Endothelial cell of umbilical vein (primary cell): ENCODE data around the gene ZNF438. TPM values are rescaled to one million over a fixed set of nuclear protein-coding genes. Genes with fewer than 3 reads are reported as not detected.

Experiments
- BruUV-seq: library from RNA; stranded (reverse); fragments of 400-500 nt; replicated peaks from 2 replicates; lab custom pipeline; 2021; lab: Mats Ljungman, UMichigan
- CTCF ChIA-PET: fragments of 300-600, 350-600 bp; sonication (Branson Sonifier 250); formaldehyde crosslinking; loops from one replicate; lab custom pipeline; 2021; ENCODE audit warnings: antibody characterized with exemption, inconsistent platforms; lab: Charles Lee
- POLR2A ChIA-PET: fragments of 300-600, 350-600 bp; sonication (Branson Sonifier 250); formaldehyde crosslinking; loops from one replicate; lab custom pipeline; 2021; ENCODE audit warnings: antibody characterized with exemption, inconsistent platforms; lab: Charles Lee
- DNase-seq: peaks from one replicate; pipeline ENCODE4 v3.0.0-alpha.2; 2011; ENCODE audit warnings: low read depth, low spot score
- FAIRE-seq: peaks from 2 replicates; lab custom pipeline; 2011; peaks lifted over from hg19 to GRCh38; lab: Jason Lieb, UNC
- H2AFZ ChIP-seq: 2 replicates; pipeline ENCODE4 v1.6.0; 2012; ENCODE audit warnings: low read depth, low read length, control low read depth, inconsistent platforms
- H3K27ac ChIP-seq: 2 replicates; pipeline ENCODE4 v1.5.1; 2011; ENCODE audit warnings: low read depth, mild to moderate bottlenecking, control low read depth, low read length, moderate library complexity; ENCODE audit not compliant: insufficient read depth
- H3K27me3 ChIP-seq, 2 experiments: 2 replicates each; pipeline versions ENCODE4 v1.6.0 to v1.6.1; 2011; ENCODE audit warnings: low read length in 2 of 2, mixed read lengths in 1 of 2; ENCODE audit not compliant: control insufficient read depth in 2 of 2, insufficient read depth in 2 of 2
- H3K36me3 ChIP-seq, 2 experiments: 2 replicates in 1 of 2; 3 replicates in 1 of 2; pipeline ENCODE4 v1.5.1; 2011; ENCODE audit warnings: low read length in 2 of 2, mild to moderate bottlenecking in 1 of 2, moderate library complexity in 1 of 2; ENCODE audit not compliant: control insufficient read depth in 2 of 2, insufficient read depth in 2 of 2; ENCODE audit errors: extremely low read depth in 1 of 2
- H3K4me1 ChIP-seq: 3 replicates; pipeline ENCODE4 v1.5.1; 2011; ENCODE audit warnings: mild to moderate bottlenecking, low read length; ENCODE audit not compliant: control insufficient read depth, insufficient read depth; ENCODE audit errors: extremely low read depth
- H3K4me2 ChIP-seq: 2 replicates; pipeline ENCODE4 v1.6.1; 2011; ENCODE audit warnings: low read length, control low read depth, mixed read lengths; ENCODE audit not compliant: insufficient read depth
- H3K4me3 ChIP-seq, 3 experiments: fragments of 200-600 bp in 1 of 3; sonication (generic), shearing (Covaris generic) in 1 of 3; replicated peaks in 1 of 3; 2 replicates each; pipeline ENCODE4 v1.5.1; 2011 to 2016; ENCODE audit warnings: control low read depth in 3 of 3, low read length in 3 of 3, mild to moderate bottlenecking in 2 of 3, inconsistent platforms in 1 of 3, low read depth in 1 of 3, moderate library complexity in 1 of 3; ENCODE audit not compliant: insufficient read depth in 1 of 3
- H3K79me2 ChIP-seq: 2 replicates; pipeline ENCODE4 v1.6.0; 2012; ENCODE audit warnings: low read length, inconsistent platforms; ENCODE audit not compliant: control insufficient read depth, insufficient read depth
- H3K9ac ChIP-seq: replicated peaks from 2 replicates; pipeline ENCODE3; 2011; ENCODE audit warnings: low read length, control low read depth; ENCODE audit not compliant: insufficient read depth; ENCODE audit errors: extremely low read depth
- H3K9me1 ChIP-seq: replicated peaks from 3 replicates; pipeline ENCODE4 v1.6.0; 2011; ENCODE audit warnings: mild to moderate bottlenecking, low read length; ENCODE audit not compliant: control insufficient read depth, insufficient read depth; ENCODE audit errors: extremely low read depth
- H3K9me3 ChIP-seq: replicated peaks from 2 replicates; pipeline ENCODE4 v1.5.1; 2012; ENCODE audit warnings: low read length, inconsistent platforms; ENCODE audit not compliant: control insufficient read depth, insufficient read depth
- H4K20me1 ChIP-seq: replicated peaks from 2 replicates; pipeline ENCODE3; 2011; ENCODE audit warnings: mild to moderate bottlenecking, low read length; ENCODE audit not compliant: control insufficient read depth, insufficient read depth; ENCODE audit errors: extremely low read depth
- CTCF ChIP-seq, 2 donors: IDR thresholded peaks; 1 replicate in 1 of 2; 2 replicates in 1 of 2; pipeline ENCODE4 v1.5.1; 2011; ENCODE audit warnings: low read length in 2 of 2, mild to moderate bottlenecking in 2 of 2, moderate library complexity in 2 of 2, control low read depth in 1 of 2, inconsistent platforms in 1 of 2, low read depth in 1 of 2; ENCODE audit not compliant: insufficient read depth in 1 of 2; ENCODE audit errors: extremely low read depth in 1 of 2
- EZH2 ChIP-seq: IDR thresholded peaks from 2 replicates; pipeline ENCODE4 v1.6.1; 2012; ENCODE audit warnings: borderline replicate concordance, low read depth, mild to moderate bottlenecking, moderate library complexity, low read length, inconsistent platforms; ENCODE audit not compliant: severe bottlenecking
- FOS ChIP-seq: IDR thresholded peaks from 2 replicates; pipeline ENCODE4 v1.6.1; 2011; ENCODE audit warnings: mild to moderate bottlenecking, low read length, moderate library complexity, borderline replicate concordance; ENCODE audit not compliant: insufficient read depth
- GATA2 ChIP-seq: IDR thresholded peaks from 2 replicates; pipeline ENCODE4 v1.7.0; 2011; ENCODE audit warnings: low read depth, mild to moderate bottlenecking, moderate library complexity, mixed read lengths, low read length; ENCODE audit not compliant: insufficient read length, insufficient read depth
- JUN ChIP-seq: IDR thresholded peaks from 2 replicates; pipeline ENCODE4 v1.6.1; 2011; ENCODE audit warnings: borderline replicate concordance, low read depth; ENCODE audit not compliant: insufficient read length, insufficient read depth
- MYC ChIP-seq: IDR thresholded peaks from one replicate; pipeline ENCODE4 v1.6.1; 2011; ENCODE audit warnings: mild to moderate bottlenecking, low read depth, low read length
- POLR2A ChIP-seq: IDR thresholded peaks from 2 replicates; pipeline ENCODE4 v1.6.1; 2012; ENCODE audit warnings: low read depth, mild to moderate bottlenecking, control low read depth, low read length
- POLR2AphosphoS5 ChIP-seq: IDR thresholded peaks from 2 replicates; pipeline ENCODE4 v1.6.1; 2012; ENCODE audit warnings: low read depth, mild to moderate bottlenecking, control low read depth, low read length, moderate library complexity; ENCODE audit not compliant: insufficient read depth
- dilution Hi-C: fragments of 300-500 bp; cut with MboI; formaldehyde crosslinking; loops from one replicate; pipeline ENCODE4 v1.15.0; 2019; ENCODE audit warnings: low sequenced_read_pairs; ENCODE audit not compliant: extremely low pct_ligation_motif_present
- intact Hi-C: fragments of 100-400 bp; cut with micrococcal nuclease; formaldehyde crosslinking; loops from one replicate; pipeline ENCODE4 v1.10.0; 2022
- polyA plus RNA-seq, 4 experiments: library from polyadenylated mRNA; depleted of rRNA in 3 of 4; stranded (reverse) in 3 of 4; unstranded in 1 of 4; fragments of >200 nt; gene quantifications; 2 replicates each; pipeline versions ENCODE4 v1.2.1 to v1.2.3, GENCODE V29; 2011 to 2012; ENCODE audit warnings: missing spikeins in 1 of 4
- total RNA-seq: library from RNA; stranded (reverse); gene quantifications from 2 replicates; pipeline ENCODE4 v1.2.3, GENCODE V29; 2021
- TF ChIP-seq, protein P1 (sequence below): IDR thresholded peaks from 2 replicates; pipeline ENCODE4 v1.6.1; 2011; ENCODE audit not compliant: insufficient read depth, insufficient read length

Gene ZNF438
- total and polyA plus RNA-seq, 2 donors (not counting 3 experiments of a cell fraction or from before 2014, with no cell fraction given) = 7.2 to 15.1 TPM

GRCh38 chr10:31018356-31018750 lies 13.3 kb downstream of the ZNF438 start:
- FAIRE-seq (no peak), DNase-seq (no peak)
- ChIA-PET POLR2A (no interaction called here), CTCF (no interaction called here)
- Histone ChIP-seq H2AFZ (no peak overlapping the region), H3K79me2 (no peaks in the 10 kb centered on the region), H3K36me3 (no peaks in the 10 kb centered on the region), H4K20me1 (no peaks in the 10 kb centered on the region), H3K4me1 (peaks cover 8% of the 10 kb centered on the region), H3K4me2 (no peak overlapping the region), H3K27ac (no peak overlapping the region), H3K9ac (no peak overlapping the region), H3K9me3 (no peaks in the 10 kb centered on the region), H3K9me1 (no peaks in the 10 kb centered on the region), H3K4me3 (no peak overlapping the region), H3K27me3 (no peaks in the 10 kb centered on the region)
- no peak for TF ChIP-seq FOS
- no peak for TF ChIP-seq EZH2
- TF ChIP-seq, protein P1, sequence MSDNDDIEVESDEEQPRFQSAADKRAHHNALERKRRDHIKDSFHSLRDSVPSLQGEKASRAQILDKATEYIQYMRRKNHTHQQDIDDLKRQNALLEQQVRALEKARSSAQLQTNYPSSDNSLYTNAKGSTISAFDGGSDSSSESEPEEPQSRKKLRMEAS = no peak
- TF ChIP-seq MYC = no peak
- TF ChIP-seq POLR2AphosphoS5 = no peak
- TF ChIP-seq JUN = no peak
- no peak for TF ChIP-seq CTCF (IDR thresholded peaks at IDR 0.05; ENCODE audit: extremely low read depth in 1 of 2, insufficient read depth in 1 of 2, low read depth in 1 of 2, low read length in 2 of 2)
- no peak for TF ChIP-seq POLR2A
- no peak for TF ChIP-seq GATA2
- intact Hi-C loops (no loop called here), dilution Hi-C loops (no loop called here)
- no TSS peak for BruUV-seq
